ENCODE results near the gene DYNC2LI1. TPM values are rescaled to one million over a fixed set of nuclear protein-coding genes. Genes with fewer than 3 reads are reported as not detected.

DYNC2LI1 gene
- total and polyA plus RNA-seq, 2 donors (not counting 1 experiment from before 2014, with no cell fraction given) = 23.6 to 24.4 TPM

GRCh38 chr2:43748333-43748732 lies 25.5 kb upstream of the DYNC2LI1 start:
- no peaks in the 10 kb centered on the region for H3K36me3 ChIP-seq (ENCODE audit: control insufficient read depth, insufficient read depth, low read length)
- no peaks in the 10 kb centered on the region for H3K79me2 ChIP-seq (ENCODE audit: control insufficient read depth, insufficient read depth, low read length)
- H4K20me1 ChIP-seq (ENCODE audit: control insufficient read depth, extremely low read depth, insufficient read depth, low read length) = no peaks in the 10 kb centered on the region
- peaks cover 2% of the 10 kb centered on the region for H3K4me1 ChIP-seq (ENCODE audit: control insufficient read depth, extremely low read depth, insufficient read depth, low read length)
- TF ChIP-seq CTCF (conservative IDR thresholded peaks at IDR 0.05 in 1 of 2, IDR thresholded peaks at IDR 0.05 in 1 of 2; ENCODE audit: low read depth in 1 of 2, low read length in 2 of 2) (no peak), EZH2 (IDR thresholded peaks at IDR 0.05; ENCODE audit: low read length, missing control alignments) (no peak)
- no peak overlapping the region for H3K4me2 ChIP-seq (ENCODE audit: extremely low read depth, insufficient read depth, low read length)
- H3K4me3 ChIP-seq (replicated peaks in 1 of 4; ENCODE audit: control extremely low read depth in 1 of 4, insufficient read depth in 1 of 4, low read depth in 3 of 4, low read length in 4 of 4) = no peak overlapping the region
- no peak overlapping the region for H3K9ac ChIP-seq (ENCODE audit: insufficient read depth, low read length)
- H2AFZ ChIP-seq (ENCODE audit: low read length) = no peak overlapping the region
- H3K9me3 ChIP-seq (ENCODE audit: control insufficient read depth, insufficient read depth, low read depth, low read length) = no peaks in the 10 kb centered on the region
- DNase-seq (ENCODE audit: low read depth in 2 of 2) = no peak
- H3K27me3 ChIP-seq (ENCODE audit: control insufficient read depth, insufficient read depth, low read length) = no peaks in the 10 kb centered on the region
- no peak overlapping the region for H3K27ac ChIP-seq (ENCODE audit: insufficient read depth, low read length)

GRCh38 chr2:43749583-43749982 lies 24.3 kb upstream of the DYNC2LI1 start:
- Histone ChIP-seq H3K9me3 (ENCODE audit: control insufficient read depth, insufficient read depth, low read depth, low read length) (no peaks in the 10 kb centered on the region), H2AFZ (ENCODE audit: low read length) (no peak overlapping the region), H4K20me1 (ENCODE audit: control insufficient read depth, extremely low read depth, insufficient read depth, low read length) (no peaks in the 10 kb centered on the region), H3K79me2 (ENCODE audit: control insufficient read depth, insufficient read depth, low read length) (no peaks in the 10 kb centered on the region), H3K4me1 (ENCODE audit: control insufficient read depth, extremely low read depth, insufficient read depth, low read length) (peaks cover 2% of the 10 kb centered on the region), H3K4me2 (ENCODE audit: extremely low read depth, insufficient read depth, low read length) (no peak overlapping the region), H3K36me3 (ENCODE audit: control insufficient read depth, insufficient read depth, low read length) (no peaks in the 10 kb centered on the region), H3K9ac (ENCODE audit: insufficient read depth, low read length) (no peak overlapping the region), H3K4me3 (replicated peaks in 1 of 4; ENCODE audit: control extremely low read depth in 1 of 4, insufficient read depth in 1 of 4, low read depth in 3 of 4, low read length in 4 of 4) (no peak overlapping the region), H3K27ac (ENCODE audit: insufficient read depth, low read length) (no peak overlapping the region), H3K27me3 (ENCODE audit: control insufficient read depth, insufficient read depth, low read length) (no peaks in the 10 kb centered on the region)
- TF ChIP-seq CTCF (conservative IDR thresholded peaks at IDR 0.05 in 1 of 2, IDR thresholded peaks at IDR 0.05 in 1 of 2; ENCODE audit: low read depth in 1 of 2, low read length in 2 of 2) (no peak), EZH2 (IDR thresholded peaks at IDR 0.05; ENCODE audit: low read length, missing control alignments) (no peak)
- no peak for DNase-seq (ENCODE audit: low read depth in 2 of 2)

GRCh38 chr2:43751476-43751990 lies 22.3 kb upstream of the DYNC2LI1 start:
- no peaks in the 10 kb centered on the region for H3K36me3 ChIP-seq (ENCODE audit: control insufficient read depth, insufficient read depth, low read length)
- no peak for DNase-seq (ENCODE audit: low read depth in 2 of 2)
- no peak overlapping the region for H2AFZ ChIP-seq (ENCODE audit: low read length)
- no peaks in the 10 kb centered on the region for H4K20me1 ChIP-seq (ENCODE audit: control insufficient read depth, extremely low read depth, insufficient read depth, low read length)
- no peak for TF ChIP-seq EZH2 (IDR thresholded peaks at IDR 0.05; ENCODE audit: low read length, missing control alignments)
- H3K9ac ChIP-seq (ENCODE audit: insufficient read depth, low read length) = no peak overlapping the region
- H3K79me2 ChIP-seq (ENCODE audit: control insufficient read depth, insufficient read depth, low read length) = no peaks in the 10 kb centered on the region
- no peaks in the 10 kb centered on the region for H3K4me1 ChIP-seq (ENCODE audit: control insufficient read depth, extremely low read depth, insufficient read depth, low read length)
- H3K27me3 ChIP-seq (ENCODE audit: control insufficient read depth, insufficient read depth, low read length) = no peaks in the 10 kb centered on the region
- H3K4me3 ChIP-seq (replicated peaks in 1 of 4; ENCODE audit: control extremely low read depth in 1 of 4, insufficient read depth in 1 of 4, low read depth in 3 of 4, low read length in 4 of 4) = no peak overlapping the region
- no peak overlapping the region for H3K27ac ChIP-seq (ENCODE audit: insufficient read depth, low read length)
- no peak overlapping the region for H3K4me2 ChIP-seq (ENCODE audit: extremely low read depth, insufficient read depth, low read length)
- no peaks in the 10 kb centered on the region for H3K9me3 ChIP-seq (ENCODE audit: control insufficient read depth, insufficient read depth, low read depth, low read length)
